Measurements from ENCODE around the gene SPTBN5. TPM values are rescaled to one million over a fixed set of nuclear protein-coding genes. Genes with fewer than 3 reads are reported as not detected.

SPTBN5 gene
- total RNA-seq, 1 experiment from 2014 or later, result 3.2 TPM

DNA sequence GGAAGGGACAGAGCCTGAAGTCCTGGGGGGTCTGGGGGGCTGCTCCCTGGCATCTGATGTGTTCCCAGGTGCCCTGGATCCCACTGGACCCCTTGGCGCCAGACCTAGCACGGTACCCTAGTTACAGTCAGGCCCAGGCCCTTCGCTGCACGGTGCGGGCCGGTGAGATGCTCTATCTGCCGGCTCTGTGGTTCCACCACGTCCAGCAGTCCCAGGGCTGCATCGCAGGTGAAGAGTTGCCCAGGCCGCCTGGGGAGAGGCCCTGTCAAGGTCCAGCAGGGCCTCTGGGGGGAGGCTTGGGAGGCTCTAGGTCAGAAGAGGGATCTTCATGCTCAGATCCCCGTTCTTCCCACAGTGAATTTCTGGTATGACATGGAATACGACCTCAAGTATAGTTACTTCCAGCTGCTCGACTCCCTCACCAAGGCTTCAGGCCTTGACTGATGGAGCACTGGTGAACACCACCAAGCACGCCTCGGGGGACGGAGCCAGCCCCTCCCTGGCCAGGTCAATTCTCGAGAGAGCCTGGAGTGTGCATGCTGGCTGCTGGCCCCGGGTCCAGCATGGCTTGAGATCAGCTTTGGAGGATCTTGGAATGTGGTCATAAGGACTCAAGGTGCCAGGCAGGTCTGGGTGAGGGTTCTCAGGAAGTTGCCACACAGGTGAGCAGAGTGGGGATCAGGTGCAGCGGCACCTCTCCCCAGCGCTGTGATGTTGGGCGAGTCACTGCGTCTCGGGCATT lies 57.0 kb downstream of the SPTBN5 start:
- BruUV-seq (replicated peaks), result no TSS peak
- Histone ChIP-seq H3K27ac (ENCODE audit: low read depth, low read length, poor library complexity, severe bottlenecking) (no peak overlapping the region), H3K4me1 (ENCODE audit: insufficient read depth, low read length, poor library complexity, severe bottlenecking) (peaks cover 13% of the 10 kb centered on the region), H3K36me3 (ENCODE audit: insufficient read depth, low read length, poor library complexity, severe bottlenecking) (peaks cover 3% of the 10 kb centered on the region), H3K9me3 (ENCODE audit: low read depth, low read length, poor library complexity, severe bottlenecking) (no peaks in the 10 kb centered on the region), H3K4me3 (ENCODE audit: low read depth, low read length, poor library complexity, severe bottlenecking) (no peak overlapping the region), H3K27me3 (replicated peaks; ENCODE audit: insufficient read depth, low read depth, low read length, poor library complexity) (no peaks in the 10 kb centered on the region)
- TF ChIP-seq CTCF (conservative IDR thresholded peaks at IDR 0.05; ENCODE audit: low read depth, low read length) (no peak), EZH2 (IDR thresholded peaks at IDR 0.05; ENCODE audit: borderline replicate concordance, low read depth, low read length, poor library complexity, severe bottlenecking) (no peak)
- intact Hi-C loops (cut with micrococcal nuclease; ENCODE audit: unreplicated experiment), result no loop called here
- POLR2A ChIA-PET (ENCODE audit: low non-redundant PET), result no interaction called here
- no peak for DNase-seq (ENCODE audit: low spot score)
- CTCF ChIA-PET, result no interaction called here

GRCh38 chr15:41836073-41836472 lies 57.8 kb downstream of the SPTBN5 start:
- CTCF ChIA-PET, result no interaction called here

GRCh38 chr15:41834096-41834495 lies 59.8 kb downstream of the SPTBN5 start:
- DNase-seq (ENCODE audit: low spot score), result no peak
- H3K36me3 ChIP-seq (ENCODE audit: insufficient read depth, low read length, poor library complexity, severe bottlenecking), result peaks cover 8% of the 10 kb centered on the region
- ChIA-PET POLR2A (ENCODE audit: low non-redundant PET) (no interaction called here), CTCF (no interaction called here)
- H3K27me3 ChIP-seq (replicated peaks; ENCODE audit: insufficient read depth, low read depth, low read length, poor library complexity), result no peaks in the 10 kb centered on the region
- H3K4me3 ChIP-seq (ENCODE audit: low read depth, low read length, poor library complexity, severe bottlenecking), result no peak overlapping the region
- no peaks in the 10 kb centered on the region for H3K9me3 ChIP-seq (ENCODE audit: low read depth, low read length, poor library complexity, severe bottlenecking)
- no peak overlapping the region for H3K27ac ChIP-seq (ENCODE audit: low read depth, low read length, poor library complexity, severe bottlenecking)
- no TSS peak for BruUV-seq (replicated peaks)
- TF ChIP-seq EZH2 (IDR thresholded peaks at IDR 0.05; ENCODE audit: borderline replicate concordance, low read depth, low read length, poor library complexity, severe bottlenecking) (no peak), CTCF (conservative IDR thresholded peaks at IDR 0.05; ENCODE audit: low read depth, low read length) (no peak)
- intact Hi-C loops (cut with micrococcal nuclease; ENCODE audit: unreplicated experiment), result no loop called here
- peaks cover 1% of the 10 kb centered on the region for H3K4me1 ChIP-seq (ENCODE audit: insufficient read depth, low read length, poor library complexity, severe bottlenecking)

More at GRCh38 chr15:41836073-41836472, 57.8 kb downstream of the SPTBN5 start:
- intact Hi-C loops (cut with micrococcal nuclease; ENCODE audit: unreplicated experiment), result no loop called here
- H3K4me3 ChIP-seq (ENCODE audit: low read depth, low read length, poor library complexity, severe bottlenecking), result no peak overlapping the region
- no peak for DNase-seq (ENCODE audit: low spot score)
- no peak overlapping the region for H3K27ac ChIP-seq (ENCODE audit: low read depth, low read length, poor library complexity, severe bottlenecking)
- POLR2A ChIA-PET (ENCODE audit: low non-redundant PET), result no interaction called here
- H3K9me3 ChIP-seq (ENCODE audit: low read depth, low read length, poor library complexity, severe bottlenecking), result no peaks in the 10 kb centered on the region
- H3K27me3 ChIP-seq (replicated peaks; ENCODE audit: insufficient read depth, low read depth, low read length, poor library complexity), result no peaks in the 10 kb centered on the region
- peaks cover 13% of the 10 kb centered on the region for H3K4me1 ChIP-seq (ENCODE audit: insufficient read depth, low read length, poor library complexity, severe bottlenecking)
- TF ChIP-seq EZH2 (IDR thresholded peaks at IDR 0.05; ENCODE audit: borderline replicate concordance, low read depth, low read length, poor library complexity, severe bottlenecking), result no peak
- peaks cover 4% of the 10 kb centered on the region for H3K36me3 ChIP-seq (ENCODE audit: insufficient read depth, low read length, poor library complexity, severe bottlenecking)
- BruUV-seq (replicated peaks), result no TSS peak

- POLR2A ChIA-PET (ENCODE audit: low non-redundant PET), result no interaction called here
- CTCF ChIA-PET, result no interaction called here
- no peaks in the 10 kb centered on the region for H3K9me3 ChIP-seq (ENCODE audit: low read depth, low read length, poor library complexity, severe bottlenecking)
- no peak for TF ChIP-seq EZH2 (IDR thresholded peaks at IDR 0.05; ENCODE audit: borderline replicate concordance, low read depth, low read length, poor library complexity, severe bottlenecking)
- TF ChIP-seq CTCF (conservative IDR thresholded peaks at IDR 0.05; ENCODE audit: low read depth, low read length), result no peak
- H3K27me3 ChIP-seq (replicated peaks; ENCODE audit: insufficient read depth, low read depth, low read length, poor library complexity), result no peaks in the 10 kb centered on the region
- no peak overlapping the region for H3K4me3 ChIP-seq (ENCODE audit: low read depth, low read length, poor library complexity, severe bottlenecking)
- intact Hi-C loops (cut with micrococcal nuclease; ENCODE audit: unreplicated experiment), result no loop called here
- H3K36me3 ChIP-seq (ENCODE audit: insufficient read depth, low read length, poor library complexity, severe bottlenecking), result peaks cover 8% of the 10 kb centered on the region
- no peaks in the 10 kb centered on the region for H3K4me1 ChIP-seq (ENCODE audit: insufficient read depth, low read length, poor library complexity, severe bottlenecking)
- DNase-seq (ENCODE audit: low spot score), result no peak
- BruUV-seq (replicated peaks), result no TSS peak
- no peak overlapping the region for H3K27ac ChIP-seq (ENCODE audit: low read depth, low read length, poor library complexity, severe bottlenecking)
Observed at GRCh38 chr15:41832875-41833274, 61.0 kb downstream of the SPTBN5 start.

Data from A673 (cell line).